OCI-LY3 (cell line): ENCODE results near the gene MGAT4C.

ENCODE experiments used
- EZH2phosphoT487 ChIP-seq: fragments of 200-600 bp; shearing (Covaris generic); IDR thresholded peaks from 2 replicates; pipeline ENCODE4 v1.6.1; 2018; ENCODE audit warnings: antibody characterized with exemption, mixed run types, low read depth
- TF ChIP-seq, protein P1 (sequence below): fragments of 200-600, 300-600 bp; sonication (generic); IDR thresholded peaks from 2 replicates; pipeline ENCODE4 v1.5.1; 2014; ENCODE audit warnings: antibody characterized with exemption, low read length, low read depth

DNA sequence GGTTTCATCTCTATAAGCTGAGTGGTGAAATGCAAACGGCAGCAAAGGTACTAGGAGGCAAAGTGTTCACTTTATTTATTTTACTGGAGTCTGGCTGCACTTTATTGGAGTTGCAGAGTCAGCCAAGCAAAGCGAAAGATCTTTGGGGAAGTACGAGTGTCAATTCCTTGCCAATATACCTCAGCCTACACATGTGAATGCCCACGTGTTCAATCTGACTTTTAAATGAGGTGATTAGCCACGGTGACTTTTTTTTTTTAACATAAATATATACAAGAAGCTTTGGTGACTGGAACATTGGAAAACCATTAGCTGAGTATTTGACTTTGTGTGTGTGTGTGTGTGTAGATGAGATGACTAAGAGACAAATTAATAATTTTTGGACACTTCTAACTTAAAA lies 203.3 kb downstream of the MGAT4C start:
- TF ChIP-seq, protein P1, sequence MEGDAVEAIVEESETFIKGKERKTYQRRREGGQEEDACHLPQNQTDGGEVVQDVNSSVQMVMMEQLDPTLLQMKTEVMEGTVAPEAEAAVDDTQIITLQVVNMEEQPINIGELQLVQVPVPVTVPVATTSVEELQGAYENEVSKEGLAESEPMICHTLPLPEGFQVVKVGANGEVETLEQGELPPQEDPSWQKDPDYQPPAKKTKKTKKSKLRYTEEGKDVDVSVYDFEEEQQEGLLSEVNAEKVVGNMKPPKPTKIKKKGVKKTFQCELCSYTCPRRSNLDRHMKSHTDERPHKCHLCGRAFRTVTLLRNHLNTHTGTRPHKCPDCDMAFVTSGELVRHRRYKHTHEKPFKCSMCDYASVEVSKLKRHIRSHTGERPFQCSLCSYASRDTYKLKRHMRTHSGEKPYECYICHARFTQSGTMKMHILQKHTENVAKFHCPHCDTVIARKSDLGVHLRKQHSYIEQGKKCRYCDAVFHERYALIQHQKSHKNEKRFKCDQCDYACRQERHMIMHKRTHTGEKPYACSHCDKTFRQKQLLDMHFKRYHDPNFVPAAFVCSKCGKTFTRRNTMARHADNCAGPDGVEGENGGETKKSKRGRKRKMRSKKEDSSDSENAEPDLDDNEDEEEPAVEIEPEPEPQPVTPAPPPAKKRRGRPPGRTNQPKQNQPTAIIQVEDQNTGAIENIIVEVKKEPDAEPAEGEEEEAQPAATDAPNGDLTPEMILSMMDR = no peak
- TF ChIP-seq EZH2phosphoT487 = no peak
